SK-N-SH (cell line): ENCODE measurements around the gene MAP1LC3A. TPM values are rescaled to one million over a fixed set of nuclear protein-coding genes. Genes with fewer than 3 reads are reported as not detected.

Experiments used
- CTCF ChIA-PET: fragments of 300-600, 350-600 bp; formaldehyde crosslinking; extraction: SDS; loops from one replicate; lab custom pipeline; 2021; lab: Yijun Ruan, JAX
- POLR2A ChIA-PET: fragments of 350-600 bp; sonication (Branson Sonifier 250); formaldehyde crosslinking; extraction: SDS; loops from one replicate; lab custom pipeline; 2020; ENCODE audit warnings: antibody characterized with exemption, inconsistent platforms; lab: Yijun Ruan, JAX
- DNase-seq: peaks from one replicate; pipeline ENCODE4 v3.0.0; 2012
- H2AFZ ChIP-seq: fragments of 200-600 bp; sonication (generic); 2 replicates; pipeline ENCODE4 v1.8.1; 2016; ENCODE audit warnings: antibody characterized with exemption, mild to moderate bottlenecking, low read depth
- H3F3A ChIP-seq: fragments of 200-600 bp; sonication (generic); replicated peaks from 2 replicates; pipeline ENCODE3; 2016; ENCODE audit warnings: antibody characterized with exemption, mild to moderate bottlenecking; ENCODE audit not compliant: insufficient read depth
- H3K27ac ChIP-seq, 2 experiments: fragments of 200-500 bp in 1 of 2; fragments of 200-600 bp in 1 of 2; sonication (Bioruptor generic) in 1 of 2; sonication (generic), shearing (Covaris generic) in 1 of 2; 2 replicates each; pipeline versions ENCODE4 v1.5.1 to v1.6.1; 2014 to 2016; ENCODE audit warnings: low read depth in 2 of 2, inconsistent platforms in 1 of 2, low read length in 1 of 2, mild to moderate bottlenecking in 1 of 2, mixed read lengths in 1 of 2
- H3K27me3 ChIP-seq: fragments of 200-600 bp; sonication (generic), shearing (Covaris generic); 2 replicates; pipeline ENCODE4 v1.6.1; 2016; ENCODE audit warnings: mixed run types; ENCODE audit not compliant: insufficient read depth
- H3K36me3 ChIP-seq, 2 experiments: fragments of 200-500 bp in 1 of 2; fragments of 200-600 bp in 1 of 2; sonication (Bioruptor generic) in 1 of 2; sonication (generic) in 1 of 2; replicated peaks in 1 of 2; 2 replicates each; pipeline versions ENCODE3 to v1.5.1; 2014 to 2016; ENCODE audit warnings: low read length in 1 of 2, mild to moderate bottlenecking in 1 of 2; ENCODE audit not compliant: insufficient read depth in 2 of 2, control insufficient read depth in 1 of 2
- H3K4me1 ChIP-seq, 2 experiments: fragments of 200-500 bp in 1 of 2; fragments of 200-600 bp in 1 of 2; sonication (Bioruptor generic) in 1 of 2; sonication (generic), shearing (Covaris generic) in 1 of 2; 2 replicates each; pipeline versions ENCODE4 v1.5.1 to v1.6.1; 2014 to 2016; ENCODE audit warnings: low read depth in 1 of 2, low read length in 1 of 2, mixed run types in 1 of 2; ENCODE audit not compliant: insufficient read depth in 2 of 2, control insufficient read depth in 1 of 2
- H3K4me2 ChIP-seq: fragments of 200-600 bp; sonication (generic), shearing (Covaris generic); 2 replicates; pipeline ENCODE4 v1.6.1; 2017; ENCODE audit warnings: mixed run types
- H3K4me3 ChIP-seq, 2 experiments: fragments of 200-500 bp in 1 of 2; fragments of 200-600 bp in 1 of 2; sonication (Bioruptor generic) in 1 of 2; sonication (generic), shearing (Covaris generic) in 1 of 2; 2 replicates each; pipeline versions ENCODE4 v1.5.1 to v1.8.1; 2014 to 2016; ENCODE audit warnings: low read depth in 2 of 2, inconsistent platforms in 1 of 2, low read length in 1 of 2, mild to moderate bottlenecking in 1 of 2, mixed read lengths in 1 of 2, moderate library complexity in 1 of 2
- H3K79me2 ChIP-seq: fragments of 200-600 bp; sonication (generic); 2 replicates; pipeline ENCODE4 v1.8.1; 2017; ENCODE audit warnings: mild to moderate bottlenecking; ENCODE audit not compliant: insufficient read depth
- H3K9ac ChIP-seq: fragments of 200-600 bp; sonication (generic); 2 replicates; pipeline ENCODE4 v1.6.1; 2017; ENCODE audit warnings: mixed run types
- H3K9me2 ChIP-seq: fragments of 200-600 bp; sonication (generic); 2 replicates; pipeline ENCODE4 v1.6.1; 2017; ENCODE audit warnings: mixed run types
- H3K9me3 ChIP-seq: fragments of 200-600 bp; sonication (generic); 2 replicates; pipeline ENCODE4 v1.6.1; 2017; ENCODE audit warnings: mixed run types, mild to moderate bottlenecking, moderate library complexity
- H4K20me1 ChIP-seq: fragments of 200-600 bp; sonication (generic); 2 replicates; pipeline ENCODE4 v1.6.1; 2017; ENCODE audit warnings: mild to moderate bottlenecking, mixed run types; ENCODE audit not compliant: insufficient read depth
- EP300 ChIP-seq, 2 experiments: IDR thresholded peaks; 2 replicates each; pipeline versions ENCODE4 v1.4.0 to v1.6.1; 2012; ENCODE audit warnings: borderline replicate concordance in 1 of 2, low read depth in 1 of 2, low read length in 1 of 2
- EZH2phosphoT487 ChIP-seq: fragments of 200-600 bp; sonication (generic); IDR thresholded peaks from 2 replicates; pipeline ENCODE4 v1.6.1; 2017; ENCODE audit warnings: low read depth, mixed run types, mild to moderate bottlenecking, antibody characterized with exemption, moderate library complexity, borderline replicate concordance
- FOSL2 ChIP-seq: IDR thresholded peaks from 2 replicates; pipeline ENCODE4 v1.4.0; 2012; ENCODE audit warnings: low read depth, mild to moderate bottlenecking, moderate library complexity, borderline replicate concordance
- FOXJ3 ChIP-seq: sonication (generic); formaldehyde crosslinking; IDR thresholded peaks from 2 replicates; pipeline ENCODE4 v1.5.1; 2020; ENCODE audit warnings: mild to moderate bottlenecking, missing genetic modification reagents
- FOXM1 ChIP-seq: IDR thresholded peaks from 2 replicates; pipeline ENCODE4 v1.4.0; 2012; ENCODE audit warnings: low read depth, mild to moderate bottlenecking
- IRF3 ChIP-seq: fragments of 150-350 bp; IDR thresholded peaks from 2 replicates; pipeline ENCODE4 v1.6.1; 2016; ENCODE audit warnings: mild to moderate bottlenecking, low read depth, low read length
- JUND ChIP-seq: IDR thresholded peaks from 2 replicates; pipeline ENCODE4 v1.4.0; 2012
- MAX ChIP-seq: IDR thresholded peaks from 2 replicates; pipeline ENCODE4 v1.4.0; 2012; ENCODE audit warnings: low read depth
- MEF2A ChIP-seq: IDR thresholded peaks from 2 replicates; pipeline ENCODE4 v1.4.0; 2012; ENCODE audit warnings: low read depth, borderline replicate concordance
- NRF1 ChIP-seq: IDR thresholded peaks from 2 replicates; pipeline ENCODE4 v1.6.1; 2012; ENCODE audit warnings: low read depth, mild to moderate bottlenecking, low read length
- POLR2AphosphoS5 ChIP-seq: IDR thresholded peaks from 2 replicates; pipeline ENCODE4 v1.6.1; 2012; ENCODE audit warnings: low read depth, low read length
- RAD21 ChIP-seq: IDR thresholded peaks from 2 replicates; pipeline ENCODE4 v1.6.1; 2012; ENCODE audit warnings: mild to moderate bottlenecking, low read length
- RFX5 ChIP-seq: IDR thresholded peaks from 2 replicates; pipeline ENCODE4 v1.6.1; 2012; ENCODE audit warnings: mild to moderate bottlenecking, improper control_type of control experiment, low read length
- SIN3A ChIP-seq: IDR thresholded peaks from 2 replicates; pipeline ENCODE4 v1.6.1; 2012; ENCODE audit warnings: low read depth, mild to moderate bottlenecking, low read length, moderate library complexity, borderline replicate concordance
- ZBTB33 ChIP-seq: IDR thresholded peaks from 2 replicates; pipeline ENCODE4 v1.4.0; 2012; ENCODE audit warnings: low read depth, borderline replicate concordance
- WGBS: methylation state at CpG from one replicate; pipeline ENCODE4 v1.1.6; 2017; ENCODE audit warnings: low lambda C conversion rate; 5-methylcytosine and 5-hydroxymethylcytosine counted together
- polyA plus RNA-seq, 3 experiments: library from polyadenylated mRNA; depleted of rRNA; stranded (reverse); fragments of >200 nt; gene quantifications; 2 replicates each; pipeline ENCODE4 v1.2.3, GENCODE V29; 2012

The MAP1LC3A gene
- polyA plus RNA-seq, 1 of the 3 experiments (the other 2 are of a cell fraction) = 24.9 TPM

GRCh38 chr20:34573541-34574300 is 15.2 kb downstream of the MAP1LC3A start:
- TF ChIP-seq SIN3A (no peak), FOSL2 (no peak), ZBTB33 (no peak), RFX5 (no peak), JUND (no peak), EP300 (IDR thresholded peaks at IDR 0.05; ENCODE audit: borderline replicate concordance in 1 of 2, low read depth in 1 of 2, low read length in 1 of 2) (no peak), NRF1 (no peak), FOXJ3 (CRISPR knock-in tag) (no peak), POLR2AphosphoS5 (no peak), FOXM1 (no peak)
- WGBS = 95% methylated on average over 7 of the region's 7 CpGs
- H2AFZ ChIP-seq = no peak overlapping the region
- peaks cover 3% of the 10 kb centered on the region for H3F3A ChIP-seq
- no peaks in the 10 kb centered on the region for H3K9me3 ChIP-seq
- H3K9ac ChIP-seq = no peak overlapping the region
- H3K79me2 ChIP-seq = no peaks in the 10 kb centered on the region
- H3K27me3 ChIP-seq = no peaks in the 10 kb centered on the region
- no peak overlapping the region for H3K27ac ChIP-seq
- no peaks in the 10 kb centered on the region for H3K9me2 ChIP-seq
- ChIA-PET CTCF (interaction anchor here (0.6 kb wide), 1 partner anchor 70 kb away, joined by 3 read pairs; no protein-coding TSS in a partner anchor), POLR2A (interaction anchor here (0.6 kb wide), 1 partner anchor 15 kb away, joined by 3 read pairs; the partner anchor contains the start of gene MAP1LC3A)
- peaks cover 0 to 12% of the 10 kb centered on the region in 2 experiments for H3K36me3 ChIP-seq
- H4K20me1 ChIP-seq = no peaks in the 10 kb centered on the region
- no peaks in the 10 kb centered on the region for H3K4me1 ChIP-seq
- no peak overlapping the region for H3K4me3 ChIP-seq
- no peak overlapping the region for H3K4me2 ChIP-seq
- no peak for DNase-seq

GRCh38 chr20:34574426-34574825 is 15.9 kb downstream of the MAP1LC3A start:
- Histone ChIP-seq H3F3A (peaks cover 3% of the 10 kb centered on the region), H3K4me1 (peaks cover 0 to 3% of the 10 kb centered on the region in 2 experiments; a peak in 2 of 4 replicates), H3K9me2 (no peaks in the 10 kb centered on the region), H3K27ac (no peak overlapping the region), H3K4me3 (no peak overlapping the region), H3K36me3 (peaks cover 0 to 12% of the 10 kb centered on the region in 2 experiments), H3K9me3 (no peaks in the 10 kb centered on the region)
- POLR2A ChIA-PET = no interaction called here
- CTCF ChIA-PET = no interaction called here
- no peak for TF ChIP-seq RFX5
- no peak for TF ChIP-seq IRF3
- no peak for TF ChIP-seq MAX
- TF ChIP-seq RAD21 = no peak
- no peak for TF ChIP-seq FOSL2
- TF ChIP-seq FOXJ3 (CRISPR knock-in tag) = no peak
- TF ChIP-seq POLR2AphosphoS5 = no peak
- no peak for TF ChIP-seq JUND
- TF ChIP-seq MEF2A = no peak
- no peak for TF ChIP-seq EZH2phosphoT487
- TF ChIP-seq, all 33 proteins: peak for 0
- Histone ChIP-seq H4K20me1 (no peaks in the 10 kb centered on the region), H2AFZ (no peak overlapping the region), H3K4me2 (no peak overlapping the region), H3K79me2 (no peaks in the 10 kb centered on the region), H3K9ac (no peak overlapping the region), H3K27me3 (no peaks in the 10 kb centered on the region)
- 96% methylated on average over 5 of the region's 5 CpGs for WGBS
- no peak for DNase-seq
